WTC11 (cell line): Measurements from ENCODE around the gene SRC. TPM values are rescaled to one million over a fixed set of nuclear protein-coding genes. Genes with fewer than 3 reads are reported as not detected.

Experiments used
- ATAC-seq: fragments of 200-7000 bp; cut with Tn5 transposase; 2 replicates; pipeline ENCODE4 v1.10.0; 2021; ENCODE audit warnings: mild to moderate bottlenecking, moderate library complexity
- CTCF ChIA-PET: fragments of 300-600 bp; sonication (Branson Sonifier 250); formaldehyde crosslinking; loops from one replicate; lab custom pipeline; 2021; ENCODE audit warnings: antibody characterized with exemption; lab: Charles Lee
- POLR2A ChIA-PET: fragments of 350-600 bp; sonication (Branson Sonifier 250); formaldehyde crosslinking; loops from one replicate; lab custom pipeline; 2021; ENCODE audit warnings: antibody characterized with exemption; lab: Charles Lee
- DNase-seq: peaks from one replicate; pipeline ENCODE4 v3.0.0; 2021; ENCODE audit warnings: low spot score
- H3K27ac Mint-ChIP-seq: 2 replicates; pipeline ENCODE4 v1.8.0; 2021; ENCODE audit warnings: mixed read lengths
- H3K27me3 Mint-ChIP-seq: 2 replicates; pipeline ENCODE4 v1.8.0; 2021; ENCODE audit warnings: low read depth, mild to moderate bottlenecking, moderate library complexity, mixed read lengths
- H3K36me3 Mint-ChIP-seq: 2 replicates; pipeline ENCODE4 v1.8.0; 2021; ENCODE audit warnings: mixed read lengths
- H3K4me1 Mint-ChIP-seq: 2 replicates; pipeline ENCODE4 v1.8.0; 2022; ENCODE audit warnings: mixed read lengths
- H3K4me3 Mint-ChIP-seq: 2 replicates; pipeline ENCODE4 v1.8.0; 2021; ENCODE audit warnings: mild to moderate bottlenecking, moderate library complexity, mixed read lengths
- H3K9me3 Mint-ChIP-seq: 2 replicates; pipeline ENCODE4 v1.8.0; 2021; ENCODE audit warnings: mixed read lengths
- CREM ChIP-seq: sonication (generic); formaldehyde crosslinking; IDR thresholded peaks from 2 replicates; pipeline ENCODE4 v1.8.1; 2022; ENCODE audit warnings: mild to moderate bottlenecking, missing genetic modification reagents, moderate library complexity
- CTCF ChIP-seq: fragments of 200-600 bp; IDR thresholded peaks from 2 replicates; pipeline ENCODE4 v1.8.0; 2022; ENCODE audit warnings: antibody characterized with exemption
- GABPB1 ChIP-seq: sonication (generic); formaldehyde crosslinking; IDR thresholded peaks from 2 replicates; pipeline ENCODE4 v1.8.1; 2023; ENCODE audit warnings: mild to moderate bottlenecking, missing genetic modification reagents
- GRHL2 ChIP-seq: fragments of 250-450 bp; sonication (Bioruptor Pico); IDR thresholded peaks from 2 replicates; pipeline ENCODE4 v1.8.0; 2022; ENCODE audit warnings: mild to moderate bottlenecking, moderate library complexity; ENCODE audit not compliant: insufficient replicate concordance, severe bottlenecking
- GTF2I ChIP-seq: fragments of 250-450 bp; sonication (Bioruptor Pico); conservative IDR thresholded peaks from 2 replicates; pipeline ENCODE4 v1.4.0; 2021; ENCODE audit warnings: mild to moderate bottlenecking
- JAZF1 ChIP-seq: fragments of 250-450 bp; sonication (Bioruptor Pico); IDR thresholded peaks from 2 replicates; pipeline ENCODE4 v1.9.0; 2021; ENCODE audit warnings: moderate library complexity, mild to moderate bottlenecking, inconsistent platforms
- JUN ChIP-seq: sonication (generic); formaldehyde crosslinking; IDR thresholded peaks from 2 replicates; pipeline ENCODE4 v1.8.0; 2023; ENCODE audit warnings: mild to moderate bottlenecking, missing genetic modification reagents
- KAT7 ChIP-seq: sonication (generic); formaldehyde crosslinking; IDR thresholded peaks from 2 replicates; pipeline ENCODE4 v1.8.1; 2023; ENCODE audit warnings: missing genetic modification reagents, mild to moderate bottlenecking, borderline replicate concordance
- MLX ChIP-seq: sonication (generic); formaldehyde crosslinking; IDR thresholded peaks from 2 replicates; pipeline ENCODE4 v1.8.1; 2023; ENCODE audit warnings: mild to moderate bottlenecking, missing genetic modification reagents, moderate library complexity
- NR2C2 ChIP-seq: sonication (generic); formaldehyde crosslinking; IDR thresholded peaks from 2 replicates; pipeline ENCODE4 v1.8.0; 2022; ENCODE audit warnings: mild to moderate bottlenecking, missing genetic modification reagents
- PRDM15 ChIP-seq: sonication (generic); formaldehyde crosslinking; IDR thresholded peaks from 2 replicates; pipeline ENCODE4 v1.8.0; 2022; ENCODE audit warnings: missing genetic modification reagents
- PREB ChIP-seq: sonication (generic); formaldehyde crosslinking; IDR thresholded peaks from 2 replicates; pipeline ENCODE4 v1.8.1; 2022; ENCODE audit warnings: mild to moderate bottlenecking, missing genetic modification reagents, moderate library complexity, borderline replicate concordance
- PRRX2 ChIP-seq: fragments of 250-450 bp; sonication (Bioruptor Pico); IDR thresholded peaks from 2 replicates; pipeline ENCODE4 v1.8.0; 2021; ENCODE audit warnings: mild to moderate bottlenecking
- SOX15 ChIP-seq: fragments of 250-450 bp; sonication (Bioruptor Pico); IDR thresholded peaks from 2 replicates; pipeline ENCODE4 v1.9.0; 2021; ENCODE audit warnings: mild to moderate bottlenecking
- TEAD1 ChIP-seq: sonication (generic); formaldehyde crosslinking; IDR thresholded peaks from 2 replicates; pipeline ENCODE4 v1.8.0; 2022; ENCODE audit warnings: mild to moderate bottlenecking, missing genetic modification reagents
- TEAD4 ChIP-seq: sonication (generic); formaldehyde crosslinking; IDR thresholded peaks from 2 replicates; pipeline ENCODE4 v1.8.0; 2022; ENCODE audit warnings: mild to moderate bottlenecking, missing genetic modification reagents
- ZMAT4 ChIP-seq: fragments of 250-450 bp; sonication (Bioruptor Pico); IDR thresholded peaks from 2 replicates; pipeline ENCODE4 v1.9.0; 2021; ENCODE audit warnings: mild to moderate bottlenecking
- ZNF232 ChIP-seq: sonication (generic); formaldehyde crosslinking; IDR thresholded peaks from 2 replicates; pipeline ENCODE4 v1.8.0; 2022; ENCODE audit warnings: mild to moderate bottlenecking, missing genetic modification reagents
- ZNF263 ChIP-seq: sonication (generic); formaldehyde crosslinking; IDR thresholded peaks from 2 replicates; pipeline ENCODE4 v1.8.1; 2022; ENCODE audit warnings: low read depth, mild to moderate bottlenecking, moderate library complexity, missing genetic modification reagents
- ZNF396 ChIP-seq: fragments of 250-450 bp; sonication (Bioruptor Pico); IDR thresholded peaks from 2 replicates; pipeline ENCODE4 v1.8.0; 2021; ENCODE audit warnings: mild to moderate bottlenecking, moderate library complexity, borderline replicate concordance
- ZNF416 ChIP-seq: fragments of 250-450 bp; sonication (Bioruptor Pico); IDR thresholded peaks from 2 replicates; pipeline ENCODE4 v1.9.0; 2021; ENCODE audit warnings: mild to moderate bottlenecking, inconsistent platforms
- ZNF671 ChIP-seq: fragments of 250-450 bp; sonication (Bioruptor Pico); IDR thresholded peaks from 2 replicates; pipeline ENCODE4 v1.8.0; 2021; ENCODE audit warnings: mild to moderate bottlenecking
- total RNA-seq: library from RNA; stranded (reverse); gene quantifications from 3 replicates; pipeline ENCODE4 v1.2.3, GENCODE V29; 2021
- TF ChIP-seq, protein P1 (sequence below): sonication (generic); formaldehyde crosslinking; conservative IDR thresholded peaks from 2 replicates; pipeline ENCODE4 v1.8.1; 2022; ENCODE audit warnings: mild to moderate bottlenecking, missing genetic modification reagents
- TF ChIP-seq, protein P2 (sequence below): fragments of 250-450 bp; sonication (Bioruptor Pico); IDR thresholded peaks from 2 replicates; pipeline ENCODE4 v1.8.0; 2021; ENCODE audit warnings: mild to moderate bottlenecking

Gene SRC
- total RNA-seq, 1 experiment from 2014 or later: 33.3 TPM

GRCh38 chr20:37436527-37437186 lies 90.7 kb downstream of the SRC start:
- no peaks in the 10 kb centered on the region for H3K36me3 Mint-ChIP-seq
- H3K4me1 Mint-ChIP-seq: peaks cover 24% of the 10 kb centered on the region
- H3K9me3 Mint-ChIP-seq: no peaks in the 10 kb centered on the region
- no peak overlapping the region for H3K27ac Mint-ChIP-seq
- no peak overlapping the region for H3K4me3 Mint-ChIP-seq
- ATAC-seq: no peak
- no peaks in the 10 kb centered on the region for H3K27me3 Mint-ChIP-seq
- ChIA-PET CTCF (interaction anchor here (2.4 kb wide), 1 partner anchor 40 kb away, joined by 8 read pairs; no protein-coding TSS in a partner anchor), POLR2A (no interaction called here)
- DNase-seq: no peak
- no peak for TF ChIP-seq PREB (CRISPR knock-in tag)
- TF ChIP-seq CREM: no peak
- TF ChIP-seq GABPB1: no peak
- TF ChIP-seq JAZF1: no peak
- TF ChIP-seq JUN (CRISPR knock-in tag): no peak
- TF ChIP-seq PRDM15 (CRISPR knock-in tag): no peak
- no peak for TF ChIP-seq SOX15 (CRISPR knock-in tag)
- no peak for TF ChIP-seq TEAD1
- TF ChIP-seq TEAD4: no peak
- no peak for TF ChIP-seq ZNF263
- TF ChIP-seq MLX: no peak
- TF ChIP-seq, protein P1, sequence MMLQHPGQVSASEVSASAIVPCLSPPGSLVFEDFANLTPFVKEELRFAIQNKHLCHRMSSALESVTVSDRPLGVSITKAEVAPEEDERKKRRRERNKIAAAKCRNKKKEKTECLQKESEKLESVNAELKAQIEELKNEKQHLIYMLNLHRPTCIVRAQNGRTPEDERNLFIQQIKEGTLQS (CRISPR knock-in tag): no peak
- TF ChIP-seq NR2C2: no peak
- TF ChIP-seq ZNF232 (CRISPR knock-in tag): no peak
- no peak for TF ChIP-seq ZMAT4 (CRISPR knock-in tag)
- TF ChIP-seq ZNF416 (CRISPR knock-in tag): no peak
- TF ChIP-seq CTCF: no peak
- TF ChIP-seq GRHL2 (CRISPR knock-in tag): no peak
- TF ChIP-seq PRRX2 (CRISPR knock-in tag): no peak

DNA sequence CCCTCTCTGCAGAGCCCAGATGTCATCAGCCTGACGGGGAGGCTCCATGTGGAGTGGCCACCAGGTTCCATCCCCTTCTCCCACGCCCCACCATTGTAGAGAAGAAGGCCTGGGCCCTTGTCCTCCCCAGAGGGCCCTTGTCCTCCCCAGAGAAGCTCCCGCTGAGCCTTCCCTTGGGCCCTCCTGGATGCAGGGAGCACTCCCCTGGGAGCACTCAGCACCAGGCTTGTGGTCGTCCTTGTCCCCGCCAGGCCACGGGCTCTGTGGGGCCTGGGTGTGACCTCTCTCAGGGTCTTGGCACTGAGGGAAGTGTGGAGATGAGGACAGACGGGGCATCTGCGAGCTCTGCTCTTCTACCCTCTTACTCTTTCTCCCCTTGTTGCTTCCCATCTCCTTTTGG lies 91.7 kb downstream of the SRC start:
- peak overlapping the region; percentile 45; the same call in 1 of the 2 replicates for H3K27ac Mint-ChIP-seq
- no peak for TF ChIP-seq GTF2I (CRISPR knock-in tag)
- no peak for TF ChIP-seq KAT7
- TF ChIP-seq, protein P2, sequence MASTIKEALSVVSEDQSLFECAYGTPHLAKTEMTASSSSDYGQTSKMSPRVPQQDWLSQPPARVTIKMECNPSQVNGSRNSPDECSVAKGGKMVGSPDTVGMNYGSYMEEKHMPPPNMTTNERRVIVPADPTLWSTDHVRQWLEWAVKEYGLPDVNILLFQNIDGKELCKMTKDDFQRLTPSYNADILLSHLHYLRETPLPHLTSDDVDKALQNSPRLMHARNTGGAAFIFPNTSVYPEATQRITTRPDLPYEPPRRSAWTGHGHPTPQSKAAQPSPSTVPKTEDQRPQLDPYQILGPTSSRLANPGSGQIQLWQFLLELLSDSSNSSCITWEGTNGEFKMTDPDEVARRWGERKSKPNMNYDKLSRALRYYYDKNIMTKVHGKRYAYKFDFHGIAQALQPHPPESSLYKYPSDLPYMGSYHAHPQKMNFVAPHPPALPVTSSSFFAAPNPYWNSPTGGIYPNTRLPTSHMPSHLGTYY (CRISPR knock-in tag): no peak
- peak; percentile 88 for TF ChIP-seq ZNF263
- no peak for TF ChIP-seq ZNF671 (CRISPR knock-in tag)
- TF ChIP-seq ZNF396 (CRISPR knock-in tag): no peak
- ATAC-seq (no peak), DNase-seq (no peak)
- H3K4me3 Mint-ChIP-seq: no peak overlapping the region
- peaks cover 24% of the 10 kb centered on the region for H3K4me1 Mint-ChIP-seq
- no peaks in the 10 kb centered on the region for H3K36me3 Mint-ChIP-seq
- POLR2A ChIA-PET: no interaction called here
- no peaks in the 10 kb centered on the region for H3K9me3 Mint-ChIP-seq
- CTCF ChIA-PET: interaction anchor here (0.7 to 2.4 kb wide), 2 partner anchors 25 to 41 kb away, joined by 3 to 8 read pairs; no protein-coding TSS in a partner anchor
- no peaks in the 10 kb centered on the region for H3K27me3 Mint-ChIP-seq
